Measurements from ENCODE around the gene ELL.
A peak's percentile ranks its signal among the peaks of the same experiment; 100 is the strongest.
"Not testable (repeated sequence)": the region's sequence is repeated elsewhere in the genome, so short reads cannot be mapped to it uniquely, and the experiment has no call there.

ELL gene

DNA sequence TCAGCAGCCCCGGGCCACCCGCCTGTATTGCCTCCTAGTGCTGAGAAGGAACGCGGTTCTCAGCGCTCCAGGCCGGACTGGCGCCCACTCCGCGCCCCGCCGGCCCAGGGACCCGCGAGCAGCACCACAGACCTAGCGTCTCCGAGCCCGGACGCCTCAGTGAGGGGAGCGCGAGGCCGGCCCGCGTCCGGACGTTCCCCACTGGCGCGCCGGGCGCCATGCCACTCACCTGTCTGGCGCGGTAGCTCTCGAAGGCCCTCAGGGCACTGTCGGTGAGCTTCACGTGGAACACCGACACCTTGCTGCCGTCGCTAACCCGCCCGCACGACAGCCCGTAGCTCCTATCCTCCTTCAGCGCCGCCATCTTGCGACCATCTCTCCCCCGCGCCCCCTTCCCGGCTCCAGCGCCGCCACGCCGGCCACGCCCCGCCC, at the start of gene ELL:
Gene ELL, minus strand, starts transcription at position 379 of the 432 bp plus-strand sequence. Its CDS starts 15 bp downstream, at position 364.
- no peak for DNase-seq (ENCODE audit: low read depth)

- no peak for DNase-seq (ENCODE audit: low read depth)
Observed at GRCh38 chr19:18568367-18568766, 46.5 kb upstream of the ELL start.

GRCh38 chr19:18566953-18567352, 45.1 kb upstream of the ELL start:
- no peak for DNase-seq (ENCODE audit: low read depth)

DNA sequence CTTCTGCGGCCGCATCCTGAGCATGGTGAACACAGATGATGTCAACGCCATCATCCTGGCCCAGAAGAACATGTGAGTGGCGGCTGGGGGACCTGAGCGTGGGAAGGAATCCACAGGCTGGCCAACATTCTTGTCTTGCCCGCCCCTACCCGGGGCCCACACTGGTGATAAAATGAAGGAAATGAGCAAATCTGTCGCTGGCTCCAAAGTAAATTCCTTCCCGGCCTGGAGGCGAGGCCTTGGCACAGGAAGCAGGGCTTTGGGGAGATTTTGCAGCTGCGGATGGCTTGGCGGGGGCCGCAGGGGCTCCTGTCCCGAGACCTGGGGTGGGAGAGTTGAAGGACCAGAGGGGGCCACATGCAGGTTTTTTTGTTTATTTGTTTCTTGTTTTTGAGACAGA, 40.2 kb upstream of the ELL start:
- DNase-seq (ENCODE audit: low read depth) = no peak

GRCh38 chr19:18559685-18560084, 37.8 kb upstream of the ELL start:
- DNase-seq (ENCODE audit: low read depth) = no peak

- no peak for DNase-seq (ENCODE audit: low read depth)
Observed at GRCh38 chr19:18558604-18559003, 36.7 kb upstream of the ELL start.

DNA sequence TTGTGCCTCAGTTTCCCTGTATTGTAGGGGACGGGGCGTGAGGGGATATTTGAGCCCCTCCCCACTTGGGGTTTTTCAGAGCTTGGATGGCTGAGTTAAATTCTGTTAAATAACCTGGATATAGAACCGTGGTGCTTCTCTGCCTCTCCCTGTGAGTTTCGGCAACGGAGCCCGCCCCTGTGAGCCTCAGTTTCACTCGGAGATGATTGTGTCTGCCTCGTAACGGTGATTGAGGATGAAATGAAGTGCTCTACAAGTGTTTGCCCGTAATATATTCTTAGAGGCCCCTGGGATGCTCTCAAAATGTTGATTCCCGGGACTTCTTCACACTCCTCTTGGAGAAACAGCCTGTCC, 36.3 kb upstream of the ELL start:
- no peak for DNase-seq (ENCODE audit: low read depth)

DNA sequence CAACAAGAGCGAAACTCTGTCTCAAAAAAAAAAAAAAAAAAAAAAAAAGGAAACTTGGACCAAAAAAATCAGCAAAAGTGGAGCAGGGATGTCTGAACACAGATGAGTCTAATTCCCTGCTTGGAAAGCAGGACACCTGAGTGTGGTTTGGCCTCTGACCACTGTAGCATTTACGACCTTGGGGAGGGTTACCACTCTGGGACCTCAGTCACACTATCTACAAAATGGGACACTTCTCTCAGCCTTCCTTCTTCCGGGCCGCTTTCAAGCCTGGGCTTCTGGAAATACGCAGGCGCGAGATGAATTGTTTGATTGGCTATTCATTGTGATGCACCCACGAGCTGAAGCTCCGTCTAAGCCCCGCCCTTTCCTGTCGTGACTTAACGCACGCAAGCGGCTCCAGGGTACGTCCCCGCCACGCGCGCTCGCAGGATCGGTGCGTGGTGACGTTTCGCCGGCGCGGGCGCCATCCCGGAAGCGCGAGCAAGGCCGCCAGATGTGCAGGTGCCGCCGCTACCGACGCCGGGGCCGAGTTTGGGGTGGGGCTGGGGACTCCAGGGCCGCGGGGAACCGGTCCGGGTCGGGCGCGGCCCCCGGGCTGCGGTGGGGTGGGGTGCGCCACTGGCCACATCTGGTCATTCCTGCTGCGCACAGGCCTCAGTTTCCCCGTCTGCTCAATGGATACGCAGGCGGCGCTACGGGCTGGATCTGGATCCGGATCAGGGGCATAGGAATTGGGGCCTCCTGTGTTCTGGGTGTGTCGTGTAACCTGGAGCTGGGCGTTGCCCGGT, 35.7 kb upstream of the ELL start, which contains the start of gene KXD1:
Gene KXD1, plus strand, starts transcription at position 460 of the 791 bp plus-strand sequence. CDS start 4,187 bp downstream, outside the sequence.
- DNase-seq (ENCODE audit: low read depth) = peak; percentile 97

- no peak for DNase-seq (ENCODE audit: low read depth)
Observed at GRCh38 chr19:18551631-18552030, 29.8 kb upstream of the ELL start.

DNA sequence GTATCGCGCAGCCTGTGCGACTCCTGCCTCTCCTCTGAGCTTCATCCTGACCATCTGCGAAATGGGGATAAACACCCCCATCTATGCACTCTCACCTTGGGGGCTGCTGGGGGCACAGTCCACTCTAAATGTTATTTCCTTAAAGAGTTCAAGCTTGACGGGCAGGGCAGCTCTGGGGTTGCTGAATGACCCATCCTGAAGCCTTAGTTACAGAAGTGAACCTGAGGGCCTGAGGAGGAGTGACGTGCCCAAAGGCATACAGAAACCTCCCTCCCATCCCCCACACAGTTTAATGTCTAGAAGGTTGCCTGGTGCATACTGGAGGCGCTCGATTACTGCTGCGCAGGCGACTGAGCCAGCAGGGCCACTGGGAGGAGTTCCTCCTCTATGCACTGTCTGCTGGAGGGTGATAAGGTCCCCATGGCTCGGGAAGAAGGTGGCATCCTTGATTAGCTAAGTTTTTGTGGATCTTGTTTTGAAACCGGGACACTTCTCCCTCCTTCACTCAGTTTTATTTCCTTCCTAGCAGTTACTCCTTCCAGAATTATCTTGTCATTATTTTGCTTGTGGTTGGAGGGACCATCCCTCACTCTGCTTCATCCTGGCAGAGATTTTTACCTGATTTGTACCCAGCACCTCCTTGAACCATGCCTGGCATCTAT, 22.1 kb upstream of the ELL start:
- DNase-seq (ENCODE audit: low read depth) = peak; percentile 63

DNA sequence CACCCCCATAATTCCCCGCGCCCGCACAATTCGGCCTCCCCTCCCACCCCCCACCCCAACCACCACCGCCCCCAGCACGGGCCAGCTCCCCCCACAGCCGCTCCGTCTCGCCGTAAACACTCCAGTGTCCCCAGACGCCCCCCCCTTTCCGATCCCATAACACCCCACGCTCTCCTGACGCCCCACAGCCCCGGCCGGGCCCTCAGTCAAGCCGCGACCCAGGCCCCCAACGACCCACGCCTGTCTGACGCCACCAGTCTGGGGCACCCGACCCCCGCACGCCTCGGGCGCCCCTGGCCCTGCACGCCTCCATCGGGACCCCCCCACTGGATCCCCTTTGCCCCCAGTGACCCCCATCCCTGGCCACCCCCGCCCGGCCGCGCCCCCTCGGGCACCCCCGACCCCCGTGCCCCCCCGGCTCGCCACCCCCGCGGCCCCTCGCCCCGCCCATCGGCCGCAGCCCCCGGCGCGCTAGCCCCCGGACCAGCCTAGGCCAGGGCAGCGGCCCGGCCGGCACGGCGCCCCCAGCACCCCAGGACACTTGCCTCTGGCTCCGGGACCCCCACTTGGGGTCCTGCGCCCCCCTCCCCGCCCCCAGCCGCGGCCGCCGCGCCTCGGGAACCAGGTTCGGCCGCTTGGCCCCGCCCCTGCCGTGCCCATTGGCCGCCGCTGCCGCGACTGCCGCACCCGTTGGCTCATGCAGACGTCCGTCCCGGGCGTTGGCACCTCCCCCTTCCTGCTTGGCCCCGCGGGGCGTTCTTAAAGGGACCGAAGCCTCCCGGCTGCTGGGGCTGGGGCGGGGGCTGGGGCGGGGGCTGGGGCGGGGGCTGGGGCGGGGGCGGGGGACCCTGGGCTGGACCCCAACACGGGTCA, 21.3 kb upstream of the ELL start, which contains the start of gene FKBP8:
Gene FKBP8, minus strand, starts transcription at position 633 of the 873 bp plus-strand sequence. CDS start 1,603 bp downstream, outside the sequence.
- peak; percentile 93 for DNase-seq (ENCODE audit: low read depth)

DNA sequence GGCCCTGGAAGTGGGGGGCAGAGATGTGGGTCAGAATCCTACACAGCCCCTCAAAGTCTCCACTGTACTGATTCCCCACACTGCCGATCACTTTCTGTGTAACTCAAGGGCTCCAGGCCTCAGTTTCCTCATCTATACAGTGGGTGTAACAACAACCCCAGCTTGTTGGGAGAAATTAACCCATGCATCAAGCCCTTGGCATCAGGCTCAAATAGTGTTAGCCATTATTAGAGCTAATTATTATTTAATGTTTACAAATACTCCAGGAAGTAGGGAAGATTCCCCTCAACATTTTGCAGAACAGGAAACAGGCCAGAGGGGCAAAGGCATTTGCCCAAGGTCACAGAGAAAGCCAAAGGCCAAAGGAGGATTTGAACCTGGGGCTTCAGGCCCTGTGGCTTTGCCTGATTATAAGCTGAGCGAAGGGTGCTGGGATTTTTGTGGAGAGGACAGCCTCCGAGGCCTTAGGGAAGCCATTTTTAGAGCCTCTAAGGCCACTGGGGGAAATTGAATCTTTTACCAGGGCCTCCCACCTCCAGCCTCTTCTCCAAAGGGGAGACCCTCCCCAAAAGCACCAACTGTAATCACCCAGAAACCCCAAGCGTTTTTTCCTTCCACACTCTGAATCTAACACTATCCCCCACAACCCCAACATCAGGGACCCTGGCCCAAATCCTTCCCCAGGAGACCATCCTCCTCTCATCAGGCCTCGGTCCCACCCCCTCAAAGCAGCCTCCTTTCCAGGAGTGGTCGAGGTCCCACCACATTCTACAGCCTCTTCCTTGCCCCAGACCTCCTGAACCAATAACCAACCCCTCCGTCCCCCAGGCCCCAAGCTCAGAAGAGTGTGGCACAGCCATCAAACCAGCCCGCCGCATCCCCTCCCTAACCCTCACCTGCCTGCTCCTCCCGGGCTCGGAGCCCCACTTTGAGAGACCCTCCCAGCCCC, 20.4 kb upstream of the ELL start:
- DNase-seq (ENCODE audit: low read depth) = no peak

- DNase-seq (ENCODE audit: low read depth) = peak; percentile 12
Observed at GRCh38 chr19:18541258-18541991, 19.6 kb upstream of the ELL start.

- DNase-seq (ENCODE audit: low read depth) = not testable (repeated sequence)
Observed at GRCh38 chr19:18540200-18540599, 18.3 kb upstream of the ELL start.

DNA sequence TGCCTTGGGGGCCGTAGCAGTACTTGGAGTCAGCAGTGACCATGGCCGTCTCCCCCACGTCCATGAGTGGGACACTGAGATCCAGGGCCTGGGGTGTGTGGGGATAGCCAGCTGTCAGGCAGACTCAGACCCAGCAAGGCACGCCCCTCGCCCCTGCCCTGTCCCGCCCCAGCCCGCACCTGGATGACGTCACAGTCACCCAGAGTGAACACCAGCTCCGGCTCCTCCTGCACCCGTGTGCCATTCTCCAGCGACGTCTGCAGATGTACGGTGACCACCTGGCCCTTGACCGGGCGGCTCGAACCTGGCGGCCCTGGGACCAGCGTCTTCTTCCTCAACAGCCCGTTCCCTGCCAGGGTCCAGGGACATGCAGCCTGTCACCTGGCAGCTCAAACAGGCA, 17.5 kb upstream of the ELL start:
- DNase-seq (ENCODE audit: low read depth) = no peak

GRCh38 chr19:18538115-18538514, 16.2 kb upstream of the ELL start:
- DNase-seq (ENCODE audit: low read depth) = no peak

- no peak for DNase-seq (ENCODE audit: low read depth)
Observed at GRCh38 chr19:18537431-18537830, 15.6 kb upstream of the ELL start.

DNA sequence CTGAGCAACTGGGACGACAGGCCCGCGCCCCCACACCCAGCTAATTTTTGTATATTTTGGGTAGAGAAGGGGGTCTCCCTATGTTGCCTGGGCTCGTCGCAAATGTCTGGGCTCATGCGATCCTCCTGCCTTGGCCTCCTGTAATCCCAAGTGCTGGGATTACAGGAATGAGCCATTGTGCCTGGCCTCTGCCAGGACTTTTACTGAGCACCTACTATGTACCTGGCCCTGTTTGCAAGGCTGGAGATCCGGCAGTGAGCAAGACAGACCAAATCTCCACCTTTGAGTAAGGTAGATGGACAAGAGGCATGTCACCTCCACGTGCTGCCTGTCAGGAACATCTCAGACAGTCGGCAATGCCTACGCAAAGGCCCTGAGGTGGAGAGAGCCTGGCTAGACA, 14.6 kb upstream of the ELL start:
- DNase-seq (ENCODE audit: low read depth) = no peak

DNA sequence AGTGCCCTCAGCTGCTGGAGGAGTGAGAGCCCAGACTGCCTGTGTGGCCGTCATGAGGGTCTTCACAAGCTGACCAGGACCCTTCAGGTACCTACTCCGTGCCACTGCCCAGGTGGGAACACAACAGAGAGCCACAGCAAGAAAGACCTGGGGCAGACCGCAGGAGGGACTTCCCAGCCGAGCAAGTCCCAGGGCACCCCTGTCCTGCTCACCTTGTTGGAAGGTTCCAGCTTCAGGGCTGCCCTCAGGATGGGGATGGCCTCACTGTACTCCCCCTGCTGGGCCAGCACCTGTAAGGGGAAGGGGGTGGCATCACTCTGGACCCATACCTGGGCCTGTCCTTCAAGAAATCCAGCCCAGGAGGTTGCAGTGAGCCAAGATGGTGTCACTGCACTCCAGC, 11.2 kb upstream of the ELL start:
- no peak for DNase-seq (ENCODE audit: low read depth)

DNA sequence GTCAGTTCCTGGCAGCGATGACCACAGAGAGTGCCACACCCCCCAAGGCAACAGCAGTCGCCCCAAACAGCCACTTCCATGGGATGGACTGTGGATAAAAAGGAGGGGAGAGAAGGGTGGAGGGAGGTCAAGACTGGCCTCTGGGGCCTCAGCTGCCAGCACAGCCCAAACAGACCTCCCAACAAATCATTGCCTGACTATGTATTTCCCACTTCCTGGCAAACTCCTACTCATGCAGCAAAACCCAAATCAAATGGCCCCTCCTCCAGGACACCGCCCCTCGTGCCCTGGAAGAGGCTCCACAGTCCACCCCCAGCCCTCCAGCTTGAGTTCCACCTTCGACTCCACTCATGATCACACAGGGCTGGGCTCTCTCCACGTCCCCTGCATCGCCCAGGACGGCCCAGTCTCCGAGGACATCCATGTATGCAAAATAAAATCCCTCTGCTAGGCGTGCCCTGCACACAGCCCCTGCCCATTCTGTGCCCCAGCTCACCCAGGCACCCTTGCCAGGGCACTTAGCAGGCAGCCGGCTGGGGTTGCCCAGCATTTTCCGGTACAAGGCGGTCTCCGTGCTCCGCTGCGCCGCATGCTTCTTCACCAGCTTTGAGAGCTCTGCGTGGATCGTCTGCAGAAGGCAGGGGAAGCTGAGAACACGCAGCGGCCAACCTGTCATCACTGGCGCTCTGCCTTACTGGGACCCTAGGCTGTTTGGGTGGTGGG, 10.5 kb upstream of the ELL start:
- no peak for DNase-seq (ENCODE audit: low read depth)

Data from activated T-cell treated with anti-CD3 and anti-CD28 coated beads for 48 hours (primary cell).